ENCODE results near the gene ARHGEF11. TPM values are rescaled to one million over a fixed set of nuclear protein-coding genes. Genes with fewer than 3 reads are reported as not detected.

ARHGEF11 gene
- total RNA-seq, 1 experiment from 2014 or later, result 25.3 TPM

DNA sequence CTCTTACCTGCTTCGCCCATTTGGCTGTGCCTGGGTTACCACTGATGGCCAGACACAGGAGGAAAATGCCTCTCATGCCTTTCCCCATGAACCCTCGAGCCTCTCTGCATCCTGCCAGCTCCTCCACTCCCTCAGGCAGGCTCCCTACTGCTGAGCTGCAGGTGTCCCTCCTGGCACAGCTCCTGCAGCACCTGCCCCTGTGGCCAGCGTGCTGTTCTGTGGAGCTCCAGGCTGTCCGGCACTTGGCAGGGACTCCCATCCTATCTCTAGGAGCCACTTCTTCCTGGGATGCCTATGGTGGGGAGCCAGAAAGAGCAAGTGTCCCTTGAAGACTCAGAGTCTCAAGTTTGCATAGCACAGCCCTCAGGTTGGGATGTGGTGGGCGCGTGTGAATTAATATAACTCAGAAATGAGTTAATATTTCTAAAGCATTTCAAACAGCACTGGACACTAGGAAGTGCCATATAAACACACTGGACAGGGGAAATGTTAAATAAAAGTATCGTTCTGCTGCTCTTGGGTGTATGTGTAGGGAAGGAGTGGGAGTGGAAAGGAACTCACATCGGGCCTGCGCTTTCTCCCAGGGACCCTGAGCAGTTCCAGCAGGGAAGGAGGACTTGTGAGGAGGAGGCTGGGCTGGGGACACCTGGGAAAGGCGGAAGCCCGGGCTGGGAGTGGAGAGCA is 122.4 kb downstream of the ARHGEF11 start:
- no peak for DNase-seq (ENCODE audit: low spot score)
- no TSS peak for BruUV-seq (replicated peaks)
- intact Hi-C loops (cut with micrococcal nuclease; ENCODE audit: unreplicated experiment), result loop anchor here (10.0 kb wide), 1 partner anchor 238 kb away; no protein-coding TSS in a partner anchor
- TF ChIP-seq, protein P1, sequence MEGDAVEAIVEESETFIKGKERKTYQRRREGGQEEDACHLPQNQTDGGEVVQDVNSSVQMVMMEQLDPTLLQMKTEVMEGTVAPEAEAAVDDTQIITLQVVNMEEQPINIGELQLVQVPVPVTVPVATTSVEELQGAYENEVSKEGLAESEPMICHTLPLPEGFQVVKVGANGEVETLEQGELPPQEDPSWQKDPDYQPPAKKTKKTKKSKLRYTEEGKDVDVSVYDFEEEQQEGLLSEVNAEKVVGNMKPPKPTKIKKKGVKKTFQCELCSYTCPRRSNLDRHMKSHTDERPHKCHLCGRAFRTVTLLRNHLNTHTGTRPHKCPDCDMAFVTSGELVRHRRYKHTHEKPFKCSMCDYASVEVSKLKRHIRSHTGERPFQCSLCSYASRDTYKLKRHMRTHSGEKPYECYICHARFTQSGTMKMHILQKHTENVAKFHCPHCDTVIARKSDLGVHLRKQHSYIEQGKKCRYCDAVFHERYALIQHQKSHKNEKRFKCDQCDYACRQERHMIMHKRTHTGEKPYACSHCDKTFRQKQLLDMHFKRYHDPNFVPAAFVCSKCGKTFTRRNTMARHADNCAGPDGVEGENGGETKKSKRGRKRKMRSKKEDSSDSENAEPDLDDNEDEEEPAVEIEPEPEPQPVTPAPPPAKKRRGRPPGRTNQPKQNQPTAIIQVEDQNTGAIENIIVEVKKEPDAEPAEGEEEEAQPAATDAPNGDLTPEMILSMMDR (conservative IDR thresholded peaks at IDR 0.05; ENCODE audit: low read depth, low read length), result no peak
- TF ChIP-seq EZH2 (IDR thresholded peaks at IDR 0.05; ENCODE audit: borderline replicate concordance, low read depth, low read length, poor library complexity, severe bottlenecking), result peak; percentile 40
- CTCF ChIA-PET, result no interaction called here
- H3K36me3 ChIP-seq (ENCODE audit: insufficient read depth, low read length, poor library complexity, severe bottlenecking), result no peaks in the 10 kb centered on the region
- H3K9me3 ChIP-seq (ENCODE audit: low read depth, low read length, poor library complexity, severe bottlenecking), result no peaks in the 10 kb centered on the region
- no peak overlapping the region for H3K4me3 ChIP-seq (ENCODE audit: low read depth, low read length, poor library complexity, severe bottlenecking)
- POLR2A ChIA-PET (ENCODE audit: low non-redundant PET), result interaction anchor here (0.5 kb wide), 1 partner anchor 233 kb away, joined by 3 read pairs; no protein-coding TSS in a partner anchor
- no peak overlapping the region for H3K27ac ChIP-seq (ENCODE audit: low read depth, low read length, poor library complexity, severe bottlenecking)
- peaks cover 9% of the 10 kb centered on the region for H3K4me1 ChIP-seq (ENCODE audit: insufficient read depth, low read length, poor library complexity, severe bottlenecking)
- H3K27me3 ChIP-seq (replicated peaks; ENCODE audit: insufficient read depth, low read depth, low read length, poor library complexity), result peaks cover 50% of the 10 kb centered on the region

DNA sequence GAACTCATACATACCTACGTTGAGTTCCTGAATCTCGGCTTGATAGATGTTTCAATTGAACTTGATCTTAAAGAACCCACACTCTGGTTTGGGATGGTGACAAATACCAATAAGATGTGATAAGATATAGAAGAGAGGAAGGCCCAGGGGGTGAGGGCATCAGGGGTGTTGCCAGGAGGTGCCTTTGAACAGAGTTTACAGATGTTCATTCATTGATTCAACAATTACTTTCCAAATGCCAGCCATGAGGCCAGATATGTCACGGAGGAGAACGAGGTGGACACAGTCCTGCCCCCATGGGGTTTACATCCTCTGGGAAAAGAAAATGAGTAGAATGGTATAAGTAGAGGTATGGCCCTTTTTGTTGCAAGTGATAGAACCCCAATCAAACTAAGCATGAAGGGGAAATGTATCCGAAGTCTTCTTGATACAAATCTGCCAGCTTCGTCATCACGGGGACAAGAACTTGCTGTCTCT is 124.5 kb downstream of the ARHGEF11 start:
- intact Hi-C loops (cut with micrococcal nuclease; ENCODE audit: unreplicated experiment), result loop anchor here (10.0 kb wide), 1 partner anchor 236 kb away; no protein-coding TSS in a partner anchor
- ChIA-PET POLR2A (ENCODE audit: low non-redundant PET) (no interaction called here), CTCF (interaction anchor here (1.0 kb wide), 1 partner anchor 232 kb away, joined by 3 read pairs; no protein-coding TSS in a partner anchor)
- TF ChIP-seq, protein P1 (conservative IDR thresholded peaks at IDR 0.05; ENCODE audit: low read depth, low read length), result no peak
- peak; percentile 20 for TF ChIP-seq EZH2 (IDR thresholded peaks at IDR 0.05; ENCODE audit: borderline replicate concordance, low read depth, low read length, poor library complexity, severe bottlenecking)
- no peak overlapping the region for H3K27ac ChIP-seq (ENCODE audit: low read depth, low read length, poor library complexity, severe bottlenecking)
- peak overlapping the region; percentile 25 for H3K4me3 ChIP-seq (ENCODE audit: low read depth, low read length, poor library complexity, severe bottlenecking)
- no peak for DNase-seq (ENCODE audit: low spot score)
- H3K9me3 ChIP-seq (ENCODE audit: low read depth, low read length, poor library complexity, severe bottlenecking), result no peaks in the 10 kb centered on the region
- H3K36me3 ChIP-seq (ENCODE audit: insufficient read depth, low read length, poor library complexity, severe bottlenecking), result no peaks in the 10 kb centered on the region
- H3K4me1 ChIP-seq (ENCODE audit: insufficient read depth, low read length, poor library complexity, severe bottlenecking), result peaks cover 9% of the 10 kb centered on the region
- BruUV-seq (replicated peaks), result no TSS peak
- peaks cover 50% of the 10 kb centered on the region for H3K27me3 ChIP-seq (replicated peaks; ENCODE audit: insufficient read depth, low read depth, low read length, poor library complexity)

DNA sequence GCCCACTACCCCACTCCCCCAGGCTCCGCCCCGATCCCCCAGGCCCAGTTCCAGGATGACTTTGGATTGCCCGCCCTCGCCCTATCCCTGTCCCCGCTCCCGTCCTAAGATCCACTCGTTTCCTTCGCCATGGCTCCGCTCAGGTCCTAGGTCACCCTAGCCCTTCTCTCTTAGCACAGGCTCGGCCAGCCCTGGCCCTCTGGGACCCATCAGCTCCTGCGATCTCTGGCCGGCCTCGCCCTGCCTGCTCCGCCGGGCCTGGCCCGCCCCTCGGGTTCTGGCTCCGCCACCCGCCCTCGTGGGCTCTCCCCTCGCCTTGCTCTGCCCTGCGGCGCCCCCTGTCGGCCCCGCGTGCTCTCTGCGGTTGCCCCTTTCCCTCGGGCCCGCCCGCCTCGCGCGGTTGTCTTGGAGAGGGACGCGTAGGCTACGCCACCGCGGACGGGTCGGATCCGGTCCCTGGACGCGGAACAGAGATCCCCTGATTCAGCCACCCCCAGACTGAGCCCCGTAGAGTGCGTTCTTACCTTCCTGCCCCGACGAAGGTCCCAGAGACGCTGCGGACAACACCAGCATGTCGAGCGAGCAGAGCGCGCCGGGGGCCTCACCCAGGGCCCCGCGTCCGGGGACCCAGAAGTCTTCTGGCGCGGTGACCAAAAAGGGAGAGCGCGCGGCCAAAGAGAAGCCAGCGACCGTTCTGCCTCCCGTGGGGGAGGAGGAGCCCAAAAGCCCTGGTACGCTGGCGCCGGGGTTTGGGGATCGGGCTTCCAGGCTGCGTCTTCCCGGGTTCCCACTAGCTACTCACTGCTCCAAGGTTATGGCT is 125.1 kb downstream of the ARHGEF11 start, which contains the start of gene LRRC71:
Gene LRRC71 (plus strand): TSS at position 400 of the 820 bp plus-strand sequence. CDS start 172 bp downstream, at position 572.
- DNase-seq (ENCODE audit: low spot score), result peak; percentile 89
- TF ChIP-seq, protein P1 (conservative IDR thresholded peaks at IDR 0.05; ENCODE audit: low read depth, low read length), result peak; percentile 94
- TF ChIP-seq EZH2 (IDR thresholded peaks at IDR 0.05; ENCODE audit: borderline replicate concordance, low read depth, low read length, poor library complexity, severe bottlenecking), result peak; percentile 87
- Histone ChIP-seq H3K9me3 (ENCODE audit: low read depth, low read length, poor library complexity, severe bottlenecking) (no peaks in the 10 kb centered on the region), H3K4me1 (ENCODE audit: insufficient read depth, low read length, poor library complexity, severe bottlenecking) (peaks cover 9% of the 10 kb centered on the region), H3K27me3 (replicated peaks; ENCODE audit: insufficient read depth, low read depth, low read length, poor library complexity) (peaks cover 50% of the 10 kb centered on the region), H3K4me3 (ENCODE audit: low read depth, low read length, poor library complexity, severe bottlenecking) (peak within 1 kb of the TSS; percentile 25), H3K27ac (ENCODE audit: low read depth, low read length, poor library complexity, severe bottlenecking) (no peak within 1 kb of the TSS), H3K36me3 (ENCODE audit: insufficient read depth, low read length, poor library complexity, severe bottlenecking) (no peaks in the 10 kb centered on the region)
- no TSS peak for BruUV-seq (replicated peaks)
- intact Hi-C loops (cut with micrococcal nuclease; ENCODE audit: unreplicated experiment), result loop anchor here (10.0 kb wide), 1 partner anchor 236 kb away; no protein-coding TSS in a partner anchor
- CTCF ChIA-PET, result interaction anchor here (1.0 kb wide), 1 partner anchor 231 kb away, joined by 3 read pairs; no protein-coding TSS in a partner anchor
- POLR2A ChIA-PET (ENCODE audit: low non-redundant PET), result no interaction called here
